RWPE2 (cell line): ENCODE measurements around the gene BCL2L15.

ENCODE experiments used
- ATAC-seq: fragments of 200-7000 bp; cut with Tn5 transposase; 3 replicates; pipeline ENCODE4 v1.9.1; 2021; ENCODE audit warnings: low read depth
- DNase-seq: peaks from one replicate; pipeline ENCODE4 v3.0.0-alpha.2; 2020; ENCODE audit warnings: low spot score
- H3K27ac ChIP-seq: fragments of 450-650 bp; 2 replicates; pipeline ENCODE4 v1.5.1; 2017; ENCODE audit warnings: mild to moderate bottlenecking; ENCODE audit not compliant: poor library complexity, severe bottlenecking
- H3K27me3 ChIP-seq: fragments of 250-450 bp; sonication (Bioruptor Pico); 2 replicates; pipeline ENCODE4 v1.5.1; 2021; ENCODE audit warnings: mild to moderate bottlenecking, moderate library complexity; ENCODE audit not compliant: insufficient read depth, poor library complexity, severe bottlenecking
- H3K36me3 ChIP-seq: fragments of 250-450 bp; sonication (Bioruptor Pico); 2 replicates; pipeline ENCODE4 v1.5.1; 2020; ENCODE audit warnings: low read depth, mild to moderate bottlenecking, moderate library complexity
- H3K4me1 ChIP-seq: fragments of 250-450 bp; sonication (Bioruptor Pico); 2 replicates; pipeline ENCODE4 v1.5.1; 2021; ENCODE audit warnings: mild to moderate bottlenecking, moderate library complexity; ENCODE audit not compliant: insufficient read depth, poor library complexity, severe bottlenecking
- H3K4me3 ChIP-seq: fragments of 250-450 bp; sonication (Bioruptor Pico); 2 replicates; pipeline ENCODE4 v1.5.1; 2021; ENCODE audit warnings: mild to moderate bottlenecking, moderate library complexity; ENCODE audit not compliant: severe bottlenecking
- H3K9me3 ChIP-seq: fragments of 250-450 bp; sonication (Bioruptor Pico); 2 replicates; pipeline ENCODE4 v1.5.1; 2021; ENCODE audit warnings: mild to moderate bottlenecking, moderate library complexity; ENCODE audit not compliant: severe bottlenecking
- CTCF ChIP-seq: fragments of 450-650 bp; IDR thresholded peaks from one replicate; pipeline ENCODE4 v1.5.1; 2017; ENCODE audit warnings: mild to moderate bottlenecking, moderate library complexity; ENCODE audit not compliant: poor library complexity, severe bottlenecking

BCL2L15 gene

GRCh38 chr1:113895098-113895497 is 7.7 kb upstream of the BCL2L15 start:
- H3K27me3 ChIP-seq, result no peaks in the 10 kb centered on the region
- no peak for TF ChIP-seq CTCF
- H3K9me3 ChIP-seq, result no peaks in the 10 kb centered on the region
- no peak for ATAC-seq
- H3K4me1 ChIP-seq, result no peaks in the 10 kb centered on the region
- H3K36me3 ChIP-seq, result peaks cover 54% of the 10 kb centered on the region
- H3K4me3 ChIP-seq, result no peak overlapping the region
- no peak overlapping the region for H3K27ac ChIP-seq
- no peak for DNase-seq

DNA sequence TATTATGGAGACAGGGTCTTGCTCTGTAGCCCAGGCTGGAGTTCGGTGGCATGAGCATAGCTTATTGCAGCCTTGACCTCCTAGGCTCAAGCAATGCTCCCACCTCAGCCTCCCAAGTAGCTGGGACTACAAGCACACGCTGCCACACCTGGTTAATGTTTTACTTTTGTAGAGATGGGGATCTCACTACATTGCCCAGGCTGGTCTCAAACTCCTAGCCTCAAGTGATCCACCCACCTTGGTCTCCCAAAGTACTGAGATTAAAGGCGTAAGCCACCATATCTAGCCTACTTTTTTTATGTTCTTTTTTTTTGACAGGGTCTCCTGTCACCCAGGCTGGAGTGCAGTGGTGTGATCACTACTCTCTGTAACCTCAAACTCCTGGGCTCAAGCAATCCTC is 5.9 kb upstream of the BCL2L15 start:
- peaks cover 37% of the 10 kb centered on the region for H3K36me3 ChIP-seq
- DNase-seq (no peak), ATAC-seq (no peak)
- H3K27me3 ChIP-seq, result no peaks in the 10 kb centered on the region
- TF ChIP-seq CTCF, result no peak
- H3K4me3 ChIP-seq, result no peak overlapping the region
- H3K9me3 ChIP-seq, result no peaks in the 10 kb centered on the region
- no peak overlapping the region for H3K27ac ChIP-seq
- H3K4me1 ChIP-seq, result no peaks in the 10 kb centered on the region

DNA sequence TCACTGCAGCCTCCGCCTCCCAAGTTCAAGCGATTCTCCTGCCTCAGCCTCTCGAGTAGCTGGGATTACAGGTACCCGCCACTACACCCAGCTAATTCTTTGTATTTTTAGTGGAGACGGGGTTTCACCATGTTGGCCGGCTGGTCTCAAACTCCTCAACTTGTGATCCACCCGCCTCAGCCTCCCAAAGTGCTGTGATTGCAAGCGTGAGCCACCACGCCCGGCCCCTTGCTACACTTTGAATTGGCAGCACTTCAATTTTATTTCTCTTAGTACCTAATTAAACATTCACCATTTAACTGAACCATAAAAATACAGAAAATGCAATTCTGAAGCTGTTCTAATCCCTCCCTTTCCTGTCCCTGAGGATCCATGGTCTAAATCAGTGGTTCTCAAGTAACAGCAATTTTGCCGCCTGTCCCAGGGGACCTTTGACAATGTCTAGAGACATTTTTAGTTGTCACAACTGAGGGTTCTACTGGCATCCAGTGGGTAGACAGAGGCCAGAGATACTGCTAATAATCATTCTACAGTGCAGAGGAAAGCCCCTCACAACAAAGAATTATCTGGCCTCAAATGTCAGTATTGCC is 4.3 kb upstream of the BCL2L15 start:
- H3K36me3 ChIP-seq, result peaks cover 24% of the 10 kb centered on the region; the same call in 1 of the 2 replicates
- no peak overlapping the region for H3K27ac ChIP-seq
- H3K9me3 ChIP-seq, result no peaks in the 10 kb centered on the region
- DNase-seq, result no peak
- TF ChIP-seq CTCF, result no peak
- ATAC-seq, result no peak
- H3K4me1 ChIP-seq, result peaks cover 6% of the 10 kb centered on the region
- H3K4me3 ChIP-seq, result no peak overlapping the region
- H3K27me3 ChIP-seq, result no peaks in the 10 kb centered on the region

- no peaks in the 10 kb centered on the region for H3K27me3 ChIP-seq
- H3K4me1 ChIP-seq, result peaks cover 6% of the 10 kb centered on the region
- TF ChIP-seq CTCF, result no peak
- H3K4me3 ChIP-seq, result no peak overlapping the region
- no peak overlapping the region for H3K27ac ChIP-seq
- no peaks in the 10 kb centered on the region for H3K9me3 ChIP-seq
- H3K36me3 ChIP-seq, result peaks cover 18% of the 10 kb centered on the region; the same call in 1 of the 2 replicates
- no peak for DNase-seq
- no peak for ATAC-seq
These were observed 3.4 kb upstream of the BCL2L15 start for GRCh38 chr1:113890816-113891215.
